NCI-H2171 (cell line): ENCODE results near the gene CLIP4.
"Not testable (repeated sequence)": the region's sequence is repeated elsewhere in the genome, so short reads cannot be mapped to it uniquely, and the experiment has no call there.

Experiments used
- DNase-seq: peaks from one replicate; lab custom pipeline; 2025; lab: John Stamatoyannopoulos, UW

The CLIP4 gene

GRCh38 chr2:29104688-29105087 lies 10.5 kb upstream of the CLIP4 start:
- no peak for DNase-seq

- no peak for DNase-seq
These were observed 9.8 kb upstream of the CLIP4 start for GRCh38 chr2:29105375-29105774.

- no peak for DNase-seq
These were observed 9.0 kb upstream of the CLIP4 start for GRCh38 chr2:29106256-29106655.

GRCh38 chr2:29106980-29107388 lies 8.2 kb upstream of the CLIP4 start:
- DNase-seq = peak; percentile 90

GRCh38 chr2:29107547-29107946 lies 7.7 kb upstream of the CLIP4 start:
- DNase-seq = not testable (repeated sequence)

- DNase-seq = no peak
These were observed 7.0 kb upstream of the CLIP4 start for GRCh38 chr2:29108225-29108624.

- no peak for DNase-seq
These were observed 6.0 kb upstream of the CLIP4 start for GRCh38 chr2:29109246-29109645.

- DNase-seq = no peak
These were observed 4.2 kb upstream of the CLIP4 start for GRCh38 chr2:29110916-29111535.

GRCh38 chr2:29112379-29112778 lies 2.8 kb upstream of the CLIP4 start:
- no peak for DNase-seq

- no peak for DNase-seq
These were observed 2.1 kb upstream of the CLIP4 start for GRCh38 chr2:29113027-29113686.

- DNase-seq = no peak
These were observed 1.3 kb upstream of the CLIP4 start for GRCh38 chr2:29113891-29114321.

- peak; percentile 71 for DNase-seq
These were observed 649 bp upstream of the CLIP4 start for GRCh38 chr2:29114586-29114945.

GRCh38 chr2:29115797-29116781 lies 874 bp downstream of the CLIP4 start:
- peak; percentile 39 for DNase-seq

GRCh38 chr2:29117636-29118303 lies 2.6 kb downstream of the CLIP4 start:
- no peak for DNase-seq

- DNase-seq = no peak
These were observed 4.0 kb downstream of the CLIP4 start for GRCh38 chr2:29119211-29119610.

GRCh38 chr2:29120846-29121245 lies 5.6 kb downstream of the CLIP4 start:
- no peak for DNase-seq

- DNase-seq = no peak
These were observed 8.6 kb downstream of the CLIP4 start for GRCh38 chr2:29123617-29124349.

- no peak for DNase-seq
These were observed 9.3 kb downstream of the CLIP4 start for GRCh38 chr2:29124504-29124903.

GRCh38 chr2:29129586-29130281 lies 14.5 kb downstream of the CLIP4 start:
- no peak for DNase-seq

- no peak for DNase-seq
These were observed 15.1 kb downstream of the CLIP4 start for GRCh38 chr2:29130295-29130694.

GRCh38 chr2:29134933-29135332 lies 19.7 kb downstream of the CLIP4 start:
- no peak for DNase-seq
